IMR-90 (cell line): ENCODE measurements around the gene MIA2. TPM values are rescaled to one million over a fixed set of nuclear protein-coding genes. Genes with fewer than 3 reads are reported as not detected.

Experiments used
- ATAC-seq: fragments of 200-7000 bp; cut with Tn5 transposase; 2 replicates; pipeline ENCODE4 v1.9.1; 2020; ENCODE audit warnings: low read depth, mild to moderate bottlenecking, moderate library complexity
- BruUV-seq: library from RNA; stranded (reverse); fragments of 400-500 nt; replicated peaks from 2 replicates; lab custom pipeline; 2021; lab: Mats Ljungman, UMichigan
- CTCF ChIA-PET: fragments of 300-600 bp; formaldehyde crosslinking; extraction: SDS; loops from one replicate; lab custom pipeline; 2021; ENCODE audit warnings: antibody characterized with exemption; lab: Yijun Ruan, JAX
- POLR2A ChIA-PET: fragments of 300-600 bp; sonication (Branson Sonifier 250); formaldehyde crosslinking; loops from one replicate; lab custom pipeline; 2022; ENCODE audit warnings: antibody characterized with exemption; ENCODE audit not compliant: unreplicated experiment; lab: Charles Lee
- DNase-seq: peaks from one replicate; pipeline ENCODE4 v3.0.0; 2013
- H2AFZ ChIP-seq: replicated peaks from 2 replicates; pipeline ENCODE3; 2013; ENCODE audit warnings: low read length, mild to moderate bottlenecking; ENCODE audit not compliant: poor library complexity
- H2AK5ac ChIP-seq: 2 replicates; pipeline ENCODE4 v1.6.1; 2013; ENCODE audit warnings: low read depth, low read length, inconsistent platforms
- H2AK9ac ChIP-seq: replicated peaks from 2 replicates; pipeline ENCODE3; 2013; ENCODE audit warnings: mild to moderate bottlenecking, low read depth, low read length, moderate library complexity; ENCODE audit not compliant: poor library complexity
- H2BK120ac ChIP-seq: 2 replicates; pipeline ENCODE4 v1.6.1; 2013; ENCODE audit warnings: low read depth, low read length, inconsistent platforms
- H2BK15ac ChIP-seq: 3 replicates; pipeline ENCODE4 v1.6.1; 2013; ENCODE audit warnings: low read depth, low read length, inconsistent platforms
- H2BK20ac ChIP-seq: 2 replicates; pipeline ENCODE4 v1.6.1; 2013; ENCODE audit warnings: low read depth, mild to moderate bottlenecking, inconsistent platforms, low read length, moderate library complexity
- H2BK5ac ChIP-seq: 2 replicates; pipeline ENCODE4 v1.6.1; 2013; ENCODE audit warnings: mild to moderate bottlenecking, low read depth, low read length, inconsistent platforms; ENCODE audit not compliant: poor library complexity, severe bottlenecking
- H3K14ac ChIP-seq: replicated peaks from 2 replicates; pipeline ENCODE4 v1.6.1; 2013; ENCODE audit warnings: low read depth, low read length, inconsistent platforms
- H3K18ac ChIP-seq: 2 replicates; pipeline ENCODE4 v1.6.1; 2013; ENCODE audit warnings: low read depth, low read length, control low read depth
- H3K23ac ChIP-seq: 2 replicates; pipeline ENCODE4 v1.6.1; 2013; ENCODE audit warnings: low read depth, low read length, inconsistent platforms
- H3K27ac ChIP-seq: 2 replicates; pipeline ENCODE4 v1.5.1; 2013; ENCODE audit warnings: mild to moderate bottlenecking, control low read depth, low read length; ENCODE audit not compliant: insufficient read depth
- H3K27me3 ChIP-seq: 2 replicates; pipeline ENCODE4 v1.6.1; 2013; ENCODE audit warnings: low read length; ENCODE audit not compliant: control insufficient read depth, insufficient read depth
- H3K36me3 ChIP-seq: 2 replicates; pipeline ENCODE4 v1.6.1; 2013; ENCODE audit warnings: low read length, mixed read lengths; ENCODE audit not compliant: control insufficient read depth, insufficient read depth
- H3K4ac ChIP-seq: 2 replicates; pipeline ENCODE4 v1.6.1; 2013; ENCODE audit warnings: low read depth, low read length, inconsistent platforms
- H3K4me1 ChIP-seq: 2 replicates; pipeline ENCODE4 v1.6.1; 2013; ENCODE audit warnings: low read length, mixed read lengths; ENCODE audit not compliant: control insufficient read depth, insufficient read depth
- H3K4me2 ChIP-seq: 2 replicates; pipeline ENCODE4 v1.6.1; 2013; ENCODE audit warnings: low read depth, mild to moderate bottlenecking, control low read depth, low read length, moderate library complexity
- H3K4me3 ChIP-seq: 2 replicates; pipeline ENCODE4 v1.5.1; 2013; ENCODE audit warnings: low read depth, mild to moderate bottlenecking, control low read depth, low read length, moderate library complexity; ENCODE audit not compliant: insufficient read depth
- H3K56ac ChIP-seq: 2 replicates; pipeline ENCODE4 v1.6.1; 2013; ENCODE audit warnings: low read length, inconsistent platforms; ENCODE audit not compliant: insufficient read depth; ENCODE audit errors: extremely low read depth
- H3K79me1 ChIP-seq, 2 experiments: 2 replicates each; pipeline ENCODE4 v1.6.1; 2013; ENCODE audit warnings: low read length in 2 of 2, inconsistent platforms in 1 of 2, low read depth in 1 of 2
- H3K9ac ChIP-seq: 2 replicates; pipeline ENCODE4 v1.6.1; 2013; ENCODE audit warnings: low read depth, low read length, control low read depth
- H3K9me1 ChIP-seq: 2 replicates; pipeline ENCODE4 v1.6.1; 2013; ENCODE audit warnings: low read length, inconsistent platforms; ENCODE audit not compliant: insufficient read depth
- H3K9me3 ChIP-seq: 2 replicates; pipeline ENCODE4 v1.6.1; 2013; ENCODE audit warnings: low read length; ENCODE audit not compliant: control insufficient read depth, insufficient read depth
- H4K20me1 ChIP-seq: 2 replicates; pipeline ENCODE4 v1.6.1; 2013; ENCODE audit warnings: low read length, inconsistent platforms; ENCODE audit not compliant: insufficient read depth
- H4K5ac ChIP-seq: 2 replicates; pipeline ENCODE4 v1.6.1; 2013; ENCODE audit warnings: mild to moderate bottlenecking, low read depth, low read length, control low read depth
- H4K8ac ChIP-seq, 2 experiments: 2 replicates each; pipeline ENCODE4 v1.6.1; 2013; ENCODE audit warnings: low read depth in 2 of 2, low read length in 2 of 2, control low read depth in 1 of 2, inconsistent platforms in 1 of 2
- H4K91ac ChIP-seq: 2 replicates; pipeline ENCODE4 v1.6.1; 2013; ENCODE audit warnings: low read depth, low read length, inconsistent platforms; ENCODE audit not compliant: insufficient read depth
- BHLHE40 ChIP-seq: fragments of 150-350 bp; IDR thresholded peaks from 2 replicates; pipeline ENCODE4 v1.6.1; 2016; ENCODE audit warnings: mild to moderate bottlenecking, low read depth, low read length
- CEBPB ChIP-seq: IDR thresholded peaks from 2 replicates; pipeline ENCODE4 v1.6.1; 2012; ENCODE audit warnings: low read depth, low read length, improper control_type of control experiment
- ELK1 ChIP-seq: fragments of 150-350 bp; IDR thresholded peaks from 2 replicates; pipeline ENCODE4 v1.6.1; 2016; ENCODE audit warnings: low read depth, mild to moderate bottlenecking, low read length, moderate library complexity, borderline replicate concordance
- MXI1 ChIP-seq: IDR thresholded peaks from 2 replicates; pipeline ENCODE4 v1.6.1; 2012; ENCODE audit warnings: low read depth, mild to moderate bottlenecking, low read length, moderate library complexity, borderline replicate concordance
- RAD21 ChIP-seq: IDR thresholded peaks from 2 replicates; pipeline ENCODE4 v1.6.1; 2012; ENCODE audit warnings: low read length, improper control_type of control experiment
- RCOR1 ChIP-seq: IDR thresholded peaks from 2 replicates; pipeline ENCODE4 v1.6.1; 2012; ENCODE audit warnings: mild to moderate bottlenecking, low read length, improper control_type of control experiment; ENCODE audit not compliant: insufficient replicate concordance
- RFX5 ChIP-seq: IDR thresholded peaks from 2 replicates; pipeline ENCODE4 v1.8.0; 2012; ENCODE audit warnings: low read depth, mild to moderate bottlenecking, low read length, moderate library complexity
- USF2 ChIP-seq: fragments of 150-350 bp; IDR thresholded peaks from 2 replicates; pipeline ENCODE4 v1.6.1; 2017; ENCODE audit warnings: mild to moderate bottlenecking, antibody characterized with exemption, low read length, low read depth
- WGBS, 2 experiments: methylation state at CpG; one replicate each; pipeline versions ENCODE4 v1.1.5 to v1.1.7; 2013; ENCODE audit warnings: missing lambda C conversion rate in 2 of 2; ENCODE audit not compliant: insufficient read length in 1 of 2; ENCODE audit errors: extremely low coverage in 2 of 2; 5-methylcytosine and 5-hydroxymethylcytosine counted together
- dilution Hi-C: fragments of 300-500 bp; cut with HindIII; formaldehyde crosslinking; loops from one replicate; pipeline ENCODE4 v1.14.3; 2018; ENCODE audit warnings: low sequenced_read_pairs; ENCODE audit not compliant: unreplicated experiment
- in situ Hi-C: fragments of 300-500 bp; cut with MboI; formaldehyde crosslinking; loops from 3 replicates; pipeline ENCODE4 v1.14.3; 2019; ENCODE audit warnings: low sequenced_read_pairs, inconsistent platforms, mixed read lengths
- intact Hi-C: fragments of 100-400 bp; cut with micrococcal nuclease; formaldehyde crosslinking; loops from 2 replicates; pipeline ENCODE4 v1.10.0; 2022
- polyA plus RNA-seq, 3 experiments: library from polyadenylated mRNA; depleted of rRNA; stranded (reverse); fragments of >200 nt; gene quantifications; 2 replicates each; pipeline ENCODE4 v1.2.3, GENCODE V29; 2012; ENCODE audit warnings: low replicate concordance in 1 of 3
- total RNA-seq: library from RNA; depleted of rRNA; stranded (reverse); fragments of >200 nt; gene quantifications from 2 replicates; pipeline ENCODE4 v1.2.3, GENCODE V29; 2012

Gene MIA2
- total and polyA plus RNA-seq, 2 of the 4 experiments (the other 2 are of a cell fraction), result 3.9 to 6.8 TPM

DNA sequence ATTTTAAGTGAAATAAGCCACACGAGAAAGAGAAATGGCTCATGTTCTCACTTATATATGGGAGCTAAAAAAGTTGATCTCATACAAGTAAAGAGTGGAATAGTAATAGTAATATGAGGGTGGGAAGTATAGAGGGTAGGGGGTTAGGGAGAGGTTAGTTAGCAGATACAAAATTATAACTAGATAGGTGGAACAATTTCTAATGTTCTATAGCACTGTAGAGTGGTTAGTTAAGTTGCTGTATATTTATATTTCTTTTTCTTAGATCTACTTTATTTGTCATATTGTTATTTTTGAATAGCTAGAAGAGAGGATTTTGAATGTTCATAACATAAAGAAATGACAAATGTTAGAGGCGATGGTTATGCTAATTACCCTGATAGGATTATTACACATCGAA, 74.1 kb downstream of the MIA2 start:
- no peak overlapping the region for H3K14ac ChIP-seq
- H2BK15ac ChIP-seq, result no peak overlapping the region
- intact Hi-C loops, result no loop called here
- ATAC-seq (no peak), DNase-seq (no peak)
- no peaks in the 10 kb centered on the region for H3K27me3 ChIP-seq
- no peak overlapping the region for H3K23ac ChIP-seq
- H2BK5ac ChIP-seq, result no peak overlapping the region
- no peak overlapping the region for H3K4ac ChIP-seq
- in situ Hi-C loops, result no loop called here
- POLR2A ChIA-PET, result no interaction called here
- H3K36me3 ChIP-seq, result no peaks in the 10 kb centered on the region; the same call in 1 of the 2 replicates
- no peak overlapping the region for H4K5ac ChIP-seq
- 0 out of 2 replicates have a peak, but pooled peaks cover 1% of the 10 kb centered on the region for H3K4me1 ChIP-seq
- H3K27ac ChIP-seq, result no peak overlapping the region
- TF ChIP-seq MXI1, result no peak
- TF ChIP-seq RCOR1, result no peak
- TF ChIP-seq CEBPB, result no peak
- TF ChIP-seq ELK1, result no peak
- no peak for TF ChIP-seq RAD21
- no peak for TF ChIP-seq USF2
- no peak for TF ChIP-seq BHLHE40
- no peak for TF ChIP-seq RFX5
- H3K79me1 ChIP-seq, result no peaks in the 10 kb centered on the region
- H3K4me3 ChIP-seq, result no peak overlapping the region
- H2BK20ac ChIP-seq, result no peak overlapping the region
- WGBS, 2 experiments, result no CpG with 5 or more reads among the region's 3 CpGs
- no peak overlapping the region for H3K4me2 ChIP-seq
- no peak overlapping the region for H3K18ac ChIP-seq
- no peak overlapping the region for H3K56ac ChIP-seq
- no peak overlapping the region for H4K91ac ChIP-seq
- H3K9ac ChIP-seq, result no peak overlapping the region
- no peaks in the 10 kb centered on the region for H4K20me1 ChIP-seq
- H4K8ac ChIP-seq, result no peak overlapping the region
- dilution Hi-C loops, result no loop called here
- H2BK120ac ChIP-seq, result no peak overlapping the region
- no peak overlapping the region for H2AK5ac ChIP-seq
- no peak overlapping the region for H2AFZ ChIP-seq
- H3K9me3 ChIP-seq, result no peaks in the 10 kb centered on the region
- BruUV-seq, result no TSS peak
- no peaks in the 10 kb centered on the region for H3K9me1 ChIP-seq
- no peak overlapping the region for H2AK9ac ChIP-seq
- CTCF ChIA-PET, result no interaction called here
